Stomach (tissue), 9 donors: ENCODE measurements around the gene MMP28. TPM values are rescaled to one million over a fixed set of nuclear protein-coding genes. Genes with fewer than 3 reads are reported as not detected.

ENCODE experiments used
- DNase-seq, 2 donors: peaks; one replicate each; pipeline versions ENCODE4 v3.0.0 to v3.0.0-alpha.2; 2013 to 2019
- H3K27ac ChIP-seq, 5 donors: fragments of 200-600 bp in 4 of 5; sonication (generic) in 4 of 5; one replicate each; pipeline ENCODE4 v1.5.1; 2013 to 2019; ENCODE audit warnings: mild to moderate bottlenecking in 1 of 5, moderate library complexity in 1 of 5
- H3K27me3 ChIP-seq, 3 donors: fragments of 200-600 bp; sonication (generic); one replicate each; pipeline ENCODE4 v1.5.1; 2017 to 2019; ENCODE audit warnings: mixed run types in 1 of 3
- H3K36me3 ChIP-seq, 4 donors: fragments of 200-600 bp; sonication (generic); 1 replicate in 3 of 4; 2 replicates in 1 of 4; pipeline ENCODE4 v1.5.1; 2016 to 2019
- H3K4me1 ChIP-seq, 4 donors: fragments of 200-600 bp; sonication (generic); one replicate each; pipeline ENCODE4 v1.5.1; 2016 to 2019
- H3K4me3 ChIP-seq, 4 donors: fragments of 200-600 bp; sonication (generic) in 3 of 4; one replicate each; pipeline ENCODE4 v1.5.1; 2016 to 2019; ENCODE audit warnings: mild to moderate bottlenecking in 1 of 4
- H3K9me3 ChIP-seq, 4 donors: fragments of 200-600 bp; sonication (generic); one replicate each; pipeline ENCODE4 v1.5.1; 2016 to 2019
- CTCF ChIP-seq, 7 experiments: fragments of 450-650 bp in 4 of 7; fragments of 200-600 bp in 3 of 7; sonication (generic) in 3 of 7; IDR thresholded peaks; one replicate each; pipeline ENCODE4 v1.5.1; 2016 to 2019; ENCODE audit warnings: antibody characterized with exemption in 7 of 7, control low read depth in 2 of 7, mild to moderate bottlenecking in 1 of 7
- EP300 ChIP-seq: sonication (generic); formaldehyde crosslinking; IDR thresholded peaks from one replicate; pipeline ENCODE4 v1.6.1; 2017; ENCODE audit warnings: antibody characterized with exemption
- POLR2A ChIP-seq, 4 donors: fragments of 450-650 bp; IDR thresholded peaks; one replicate each; pipeline ENCODE4 v1.6.1; 2016; ENCODE audit warnings: antibody characterized with exemption in 4 of 4, control low read depth in 2 of 4, mild to moderate bottlenecking in 1 of 4, moderate library complexity in 1 of 4
- POLR2AphosphoS5 ChIP-seq, 3 donors: sonication (generic); formaldehyde crosslinking; IDR thresholded peaks; one replicate each; pipeline ENCODE4 v1.6.1; 2016; ENCODE audit warnings: antibody characterized with exemption in 3 of 3
- WGBS, 5 donors: extraction: QIAGEN DNeasy Blood & Tissue Kit in 3 of 5; methylation state at CpG; one replicate each; pipeline versions ENCODE4 v1.1.5 to v1.1.7; 2013 to 2018; 5-methylcytosine and 5-hydroxymethylcytosine counted together
- intact Hi-C: fragments of 100-400 bp; cut with DNase I; formaldehyde crosslinking; loops from one replicate; pipeline ENCODE4 v1.15.1; 2023; ENCODE audit warnings: low total_unique reads
- polyA plus RNA-seq, 3 donors: library from polyadenylated mRNA; stranded (reverse); fragments of 200-250 nt; gene quantifications; one replicate each; pipeline ENCODE4 v1.2.3, GENCODE V29; 2013
- total RNA-seq, 5 donors: library from RNA; depleted of rRNA; stranded (reverse); fragments of >200 nt; gene quantifications; one replicate each; pipeline versions ENCODE4 v1.1.0 to v1.2.3, GENCODE V29; 2014 to 2016
- donor health status: healthy with polysubstance abuse.
- donor health status: Bipolar disorder and iron deficiency.
- donor health status: healthy.

Gene MMP28
- total and polyA plus RNA-seq, 8 donors, result 2.2 to 75.0 (median 19.6) TPM

GRCh38 chr17:35775583-35775982 is 19.9 kb downstream of the MMP28 start:
- Histone ChIP-seq H3K27me3 (no peaks in the 10 kb centered on the region), H3K9me3 (no peaks in the 10 kb centered on the region), H3K4me1 (peaks cover 26 to 63% (median 50%) of the 10 kb centered on the region in 4 donors), H3K4me3 (no peak overlapping the region), H3K36me3 (no peaks in the 10 kb centered on the region), H3K27ac (peak overlapping the region in 4 of 5 donors; percentile 55 to 84 (median 74))
- intact Hi-C loops, result no loop called here
- TF ChIP-seq POLR2AphosphoS5 (IDR thresholded peaks at IDR 0.05) (no peak), EP300 (no peak), CTCF (IDR thresholded peaks at IDR 0.05) (no peak), POLR2A (IDR thresholded peaks at IDR 0.05) (no peak)
- DNase-seq, result no peak
- WGBS, 5 donors, result 28 to 45% (median 38%) methylated on average over 6 of the region's 6 CpGs

GRCh38 chr17:35775039-35775438 is 20.4 kb downstream of the MMP28 start:
- Histone ChIP-seq H3K4me1 (peaks cover 26 to 65% (median 50%) of the 10 kb centered on the region in 4 donors), H3K27ac (peak overlapping the region in 4 of 5 donors; percentile 55 to 84 (median 74)), H3K27me3 (no peaks in the 10 kb centered on the region), H3K9me3 (no peaks in the 10 kb centered on the region), H3K4me3 (peak overlapping the region in 1 of 4 donors; percentile 13), H3K36me3 (no peaks in the 10 kb centered on the region)
- TF ChIP-seq EP300 (no peak), POLR2A (IDR thresholded peaks at IDR 0.05) (no peak), POLR2AphosphoS5 (IDR thresholded peaks at IDR 0.05) (no peak), CTCF (IDR thresholded peaks at IDR 0.05) (no peak)
- WGBS, 5 donors, result 48 to 56% (median 52%) methylated on average over 5 of the region's 5 CpGs
- DNase-seq, result no peak
- intact Hi-C loops, result no loop called here

- H3K27me3 ChIP-seq, result no peaks in the 10 kb centered on the region
- DNase-seq, result peak; percentile 77 to 89
- no peaks in the 10 kb centered on the region for H3K36me3 ChIP-seq
- TF ChIP-seq POLR2A (IDR thresholded peaks at IDR 0.05), result no peak
- peak in 2 of 3 donors; percentile 22 to 46 for TF ChIP-seq POLR2AphosphoS5 (IDR thresholded peaks at IDR 0.05)
- no peak for TF ChIP-seq EP300
- no peak for TF ChIP-seq CTCF (IDR thresholded peaks at IDR 0.05)
- peak overlapping the region in 4 of 5 donors; percentile 55 to 84 (median 74) for H3K27ac ChIP-seq
- peak overlapping the region in 1 of 4 donors; percentile 13 for H3K4me3 ChIP-seq
- H3K9me3 ChIP-seq, result no peaks in the 10 kb centered on the region
- intact Hi-C loops, result no loop called here
- peaks cover 26 to 65% (median 50%) of the 10 kb centered on the region in 4 donors for H3K4me1 ChIP-seq
- 34 to 49% (median 39%) methylated on average over 5 of the region's 5 CpGs for WGBS, 5 donors
Measured at GRCh38 chr17:35774499-35774898, 20.9 kb downstream of the MMP28 start.

- 39 to 54% (median 49%) methylated on average over 6 to 10 of the region's 10 CpGs for WGBS, 5 donors
- no peaks in the 10 kb centered on the region for H3K36me3 ChIP-seq
- intact Hi-C loops, result no loop called here
- peak in 1 of 2 donors; percentile 63 for DNase-seq
- H3K4me1 ChIP-seq, result peaks cover 26 to 65% (median 50%) of the 10 kb centered on the region in 4 donors
- peak overlapping the region in 4 of 5 donors; percentile 55 to 84 (median 74) for H3K27ac ChIP-seq
- no peak overlapping the region for H3K4me3 ChIP-seq
- TF ChIP-seq POLR2A (IDR thresholded peaks at IDR 0.05) (no peak), POLR2AphosphoS5 (IDR thresholded peaks at IDR 0.05) (no peak), EP300 (no peak), CTCF (IDR thresholded peaks at IDR 0.05) (no peak)
- H3K9me3 ChIP-seq, result no peaks in the 10 kb centered on the region
- H3K27me3 ChIP-seq, result no peaks in the 10 kb centered on the region
Measured at GRCh38 chr17:35773679-35774425, 21.6 kb downstream of the MMP28 start.
